HFF-Myc (cell line): ENCODE results near the gene TCERG1L.
"Not testable (repeated sequence)": the region's sequence is repeated elsewhere in the genome, so short reads cannot be mapped to it uniquely, and the experiment has no call there.

Source experiments
- DNase-seq: peaks from one replicate; pipeline ENCODE4 v3.0.0-alpha.2; 2011; ENCODE audit warnings: low read depth; ENCODE audit errors: extremely low read depth
- H3K4me3 ChIP-seq: replicated peaks from 2 replicates; pipeline ENCODE4 v1.5.1; 2011; ENCODE audit warnings: low read depth, mild to moderate bottlenecking, control low read depth, low read length
- CTCF ChIP-seq: IDR thresholded peaks from 2 replicates; pipeline ENCODE4 v1.5.1; 2012; ENCODE audit warnings: mild to moderate bottlenecking, low read depth, low read length, control low read depth; ENCODE audit errors: missing control alignments

Gene TCERG1L

DNA sequence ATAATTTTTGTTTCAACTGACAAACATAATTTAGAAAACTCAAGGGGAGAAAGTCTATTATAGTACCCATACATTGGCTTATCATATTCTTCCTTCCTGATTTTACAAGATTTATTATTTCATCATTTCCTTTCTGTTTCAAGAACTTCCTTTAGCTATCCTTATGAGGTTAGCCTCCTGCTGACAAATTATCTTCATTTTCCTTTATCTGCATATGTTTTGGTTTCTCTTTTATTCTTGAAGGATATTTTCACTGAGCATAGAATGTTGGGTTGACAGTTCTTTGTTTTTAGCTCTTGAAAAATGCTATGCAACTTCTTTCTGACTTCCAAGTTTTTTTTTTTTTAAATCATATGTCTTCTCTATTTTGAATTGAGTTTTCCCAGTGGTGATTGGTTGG lies 21.3 kb upstream of the TCERG1L start:
- H3K4me3 ChIP-seq = no peak overlapping the region
- TF ChIP-seq CTCF = no peak
- DNase-seq = no peak

DNA sequence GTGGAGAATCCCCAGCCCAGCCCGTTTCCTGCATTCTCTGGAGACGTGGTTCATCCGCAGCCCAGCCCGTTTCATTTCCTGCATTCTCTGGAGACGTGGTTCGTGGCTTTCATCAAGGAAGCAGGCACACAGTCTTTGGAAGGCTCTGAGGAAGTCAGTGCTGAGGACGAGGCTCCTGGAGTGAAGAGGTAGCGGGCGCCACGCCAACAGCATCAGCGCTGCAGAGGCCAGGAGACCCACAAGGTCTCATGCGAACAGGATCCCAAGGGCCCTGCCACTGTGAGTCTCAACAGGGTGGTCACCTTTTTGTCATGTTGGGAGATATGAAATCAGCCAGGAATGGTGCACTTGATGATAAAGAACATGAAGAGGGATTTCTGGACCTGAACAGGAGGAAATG lies 12.4 kb upstream of the TCERG1L start:
- DNase-seq = no peak
- no peak for TF ChIP-seq CTCF
- no peak overlapping the region for H3K4me3 ChIP-seq

DNA sequence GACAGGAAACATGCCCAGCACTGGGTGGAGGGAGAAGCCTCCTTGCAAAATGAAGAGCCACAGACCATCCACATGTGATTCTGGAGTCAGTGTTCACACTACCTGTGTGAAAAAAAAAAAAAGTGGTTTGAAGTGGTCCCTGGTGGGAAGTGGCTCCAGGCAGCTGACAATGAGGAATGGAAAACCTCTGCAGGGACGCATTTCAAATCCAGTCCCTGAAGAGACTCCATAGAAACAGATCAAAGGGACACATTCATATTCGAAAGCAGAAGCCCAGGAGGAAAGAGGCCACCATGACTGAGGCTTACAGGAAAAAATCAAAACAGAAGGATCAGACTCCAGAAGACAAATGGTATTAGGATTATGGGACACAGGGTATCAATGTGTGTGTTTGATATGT lies 11.5 kb upstream of the TCERG1L start:
- H3K4me3 ChIP-seq = no peak overlapping the region
- no peak for TF ChIP-seq CTCF
- DNase-seq = no peak

- DNase-seq, H3K4me3 ChIP-seq: not testable (repeated sequence)
Measured at GRCh38 chr10:131322575-131322974, 11.1 kb upstream of the TCERG1L start.

DNA sequence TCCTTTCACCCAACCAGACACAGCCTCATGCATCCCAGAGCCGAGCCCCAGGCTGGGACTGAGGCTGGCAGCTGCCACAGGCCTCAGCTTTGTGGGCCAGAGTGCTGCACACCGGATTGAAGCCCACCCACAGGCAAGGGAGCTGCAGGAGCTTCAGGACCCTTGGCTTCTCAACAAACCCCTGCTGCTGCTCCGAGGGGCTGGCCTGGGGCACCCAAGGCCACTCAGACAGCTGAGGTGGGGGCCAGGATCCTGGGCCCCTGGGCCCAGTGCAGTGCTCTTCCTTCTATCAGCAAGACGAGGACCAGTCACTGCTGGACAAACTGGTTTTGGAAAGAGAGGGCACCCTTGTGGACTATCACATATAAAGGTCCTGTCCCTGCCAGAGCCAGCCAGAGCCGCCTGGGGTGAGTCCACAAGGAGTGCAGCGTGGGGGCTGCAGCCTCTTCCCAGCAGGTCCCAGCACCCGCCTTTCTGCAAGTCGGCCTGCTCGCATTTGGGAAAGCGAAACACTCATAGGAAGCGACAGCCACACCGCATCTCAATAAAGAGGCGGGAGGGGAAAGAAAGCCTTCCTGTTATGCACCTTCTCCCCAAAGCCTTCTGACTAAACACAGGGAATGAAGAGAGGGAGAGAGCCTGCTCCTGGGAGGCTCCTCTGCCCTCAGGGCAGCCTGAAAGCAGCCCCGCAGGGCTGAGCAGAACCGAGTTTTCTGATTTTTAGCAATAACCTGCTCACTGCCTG lies 9.5 kb upstream of the TCERG1L start:
- no peak for TF ChIP-seq CTCF
- H3K4me3 ChIP-seq = no peak overlapping the region
- DNase-seq = no peak

GRCh38 chr10:131318814-131319213 lies 7.3 kb upstream of the TCERG1L start:
- DNase-seq = no peak
- H3K4me3 ChIP-seq = no peak overlapping the region
- no peak for TF ChIP-seq CTCF

DNA sequence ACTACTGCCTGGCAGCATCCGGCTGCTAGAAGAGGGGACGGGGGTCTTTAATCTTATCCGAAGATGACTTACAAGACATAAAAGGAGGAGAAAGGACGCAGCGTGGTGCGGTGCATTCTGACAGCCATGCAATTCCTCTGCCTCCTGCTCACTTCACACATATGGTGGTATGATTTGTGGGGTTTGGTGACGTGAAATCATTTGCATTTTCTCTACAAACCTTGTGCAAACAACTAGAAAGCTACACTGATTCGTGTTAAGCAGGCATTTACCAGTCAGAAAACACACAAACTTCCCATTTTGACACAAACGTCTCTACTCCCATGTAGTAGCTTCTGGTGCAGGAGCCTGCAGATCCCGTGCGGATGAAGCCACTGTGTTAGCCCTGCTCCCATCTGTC lies 6.8 kb upstream of the TCERG1L start:
- DNase-seq = no peak
- no peak overlapping the region for H3K4me3 ChIP-seq
- TF ChIP-seq CTCF = no peak
